NT2/D1 (cell line): Measurements from ENCODE around the gene ARPC1B.

Experiments
- DNase-seq: peaks from one replicate; pipeline ENCODE4 v3.0.0-alpha.2; 2011; ENCODE audit warnings: low read depth, low spot score
- H3K27me3 ChIP-seq: 2 replicates; pipeline ENCODE4 v1.6.0; 2011; ENCODE audit warnings: mild to moderate bottlenecking; ENCODE audit not compliant: insufficient read length, insufficient read depth
- H3K36me3 ChIP-seq: 2 replicates; pipeline ENCODE4 v1.6.1; 2011; ENCODE audit warnings: mild to moderate bottlenecking, low read length, mixed read lengths; ENCODE audit not compliant: insufficient read depth, insufficient read length
- H3K4me1 ChIP-seq: 2 replicates; pipeline ENCODE4 v1.5.1; 2011; ENCODE audit not compliant: insufficient read depth, insufficient read length
- H3K4me3 ChIP-seq: 2 replicates; pipeline ENCODE4 v1.5.1; 2011; ENCODE audit warnings: low read depth; ENCODE audit not compliant: insufficient read length
- H3K9ac ChIP-seq: 2 replicates; pipeline ENCODE4 v1.6.0; 2011; ENCODE audit warnings: low read depth; ENCODE audit not compliant: insufficient read length
- H3K9me3 ChIP-seq: 2 replicates; pipeline ENCODE4 v1.5.1; 2011; ENCODE audit warnings: mild to moderate bottlenecking, low read length; ENCODE audit not compliant: insufficient read depth
- SUZ12 ChIP-seq: IDR thresholded peaks from 2 replicates; pipeline ENCODE4 v1.6.1; 2011; ENCODE audit not compliant: insufficient read length, insufficient read depth; ENCODE audit errors: extremely low read depth
- YY1 ChIP-seq: IDR thresholded peaks from 2 replicates; pipeline ENCODE4 v1.6.1; 2011; ENCODE audit not compliant: insufficient read length, insufficient read depth
- ZNF274 ChIP-seq: IDR thresholded peaks from 2 replicates; pipeline ENCODE4 v1.6.1; 2011; ENCODE audit warnings: mild to moderate bottlenecking, low read depth, low read length

Gene ARPC1B

DNA sequence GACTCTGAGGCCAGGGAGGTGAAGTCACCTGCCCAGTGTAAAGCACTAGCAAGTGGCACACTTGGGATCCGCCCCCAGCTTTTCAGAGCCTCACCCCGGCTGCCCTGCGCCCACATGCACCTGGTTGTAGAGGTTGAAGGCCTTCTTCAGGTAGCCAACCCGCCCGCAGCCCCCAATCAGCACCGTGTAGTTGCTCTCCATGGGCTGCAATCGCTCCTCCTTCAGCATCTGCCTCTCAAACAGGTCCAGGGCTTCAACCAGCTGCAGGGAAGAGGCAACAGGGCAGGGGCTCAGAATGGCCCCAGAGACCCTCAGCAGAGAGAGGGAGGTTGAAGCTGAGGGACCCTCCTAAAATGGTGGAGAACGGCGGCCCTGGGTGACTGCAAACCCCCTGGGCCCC lies 58.6 kb downstream of the ARPC1B start:
- no peak for TF ChIP-seq YY1
- no peak for TF ChIP-seq SUZ12
- no peak for TF ChIP-seq ZNF274
- no peak for DNase-seq
- peaks cover 67% of the 10 kb centered on the region for H3K36me3 ChIP-seq
- H3K9ac ChIP-seq: no peak overlapping the region
- H3K9me3 ChIP-seq: no peaks in the 10 kb centered on the region
- no peaks in the 10 kb centered on the region for H3K4me1 ChIP-seq
- H3K4me3 ChIP-seq: no peak overlapping the region
- H3K27me3 ChIP-seq: no peaks in the 10 kb centered on the region

DNA sequence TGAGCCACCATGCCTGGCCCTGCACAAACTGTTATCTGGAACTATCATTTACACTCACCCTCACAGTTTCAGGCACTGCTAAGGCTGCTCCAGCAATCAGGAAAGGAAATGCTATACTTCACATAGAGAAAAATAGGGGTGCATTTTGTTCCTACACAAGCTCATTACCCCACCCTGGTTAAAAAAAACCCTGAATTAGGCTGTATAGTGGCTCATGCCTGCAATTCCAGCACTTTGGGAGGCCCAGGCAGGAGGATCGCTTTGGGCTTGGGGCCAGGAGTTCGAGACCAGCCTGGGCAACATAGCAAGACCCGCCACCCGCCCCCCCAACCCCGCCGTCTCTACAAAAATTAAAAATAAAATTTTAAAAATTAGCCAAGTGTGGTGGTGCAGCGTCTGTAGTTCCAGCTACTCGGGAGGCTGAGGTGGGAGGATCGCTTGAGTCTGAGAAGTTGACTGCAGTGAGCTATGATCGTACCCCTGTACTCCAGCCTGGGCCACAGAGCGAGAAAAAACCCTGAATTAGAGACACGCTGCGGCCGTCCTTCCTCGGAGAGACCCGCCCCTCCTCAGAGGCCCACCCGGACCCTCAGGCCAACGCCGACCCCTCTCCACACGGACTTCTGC lies 63.5 kb downstream of the ARPC1B start:
- Histone ChIP-seq H3K9ac (peak overlapping the region; percentile 90), H3K27me3 (no peaks in the 10 kb centered on the region), H3K36me3 (peaks cover 48% of the 10 kb centered on the region), H3K4me3 (peak overlapping the region; percentile 86), H3K4me1 (peaks cover 5% of the 10 kb centered on the region), H3K9me3 (no peaks in the 10 kb centered on the region)
- TF ChIP-seq ZNF274 (no peak), YY1 (no peak), SUZ12 (no peak)
- no peak for DNase-seq

DNA sequence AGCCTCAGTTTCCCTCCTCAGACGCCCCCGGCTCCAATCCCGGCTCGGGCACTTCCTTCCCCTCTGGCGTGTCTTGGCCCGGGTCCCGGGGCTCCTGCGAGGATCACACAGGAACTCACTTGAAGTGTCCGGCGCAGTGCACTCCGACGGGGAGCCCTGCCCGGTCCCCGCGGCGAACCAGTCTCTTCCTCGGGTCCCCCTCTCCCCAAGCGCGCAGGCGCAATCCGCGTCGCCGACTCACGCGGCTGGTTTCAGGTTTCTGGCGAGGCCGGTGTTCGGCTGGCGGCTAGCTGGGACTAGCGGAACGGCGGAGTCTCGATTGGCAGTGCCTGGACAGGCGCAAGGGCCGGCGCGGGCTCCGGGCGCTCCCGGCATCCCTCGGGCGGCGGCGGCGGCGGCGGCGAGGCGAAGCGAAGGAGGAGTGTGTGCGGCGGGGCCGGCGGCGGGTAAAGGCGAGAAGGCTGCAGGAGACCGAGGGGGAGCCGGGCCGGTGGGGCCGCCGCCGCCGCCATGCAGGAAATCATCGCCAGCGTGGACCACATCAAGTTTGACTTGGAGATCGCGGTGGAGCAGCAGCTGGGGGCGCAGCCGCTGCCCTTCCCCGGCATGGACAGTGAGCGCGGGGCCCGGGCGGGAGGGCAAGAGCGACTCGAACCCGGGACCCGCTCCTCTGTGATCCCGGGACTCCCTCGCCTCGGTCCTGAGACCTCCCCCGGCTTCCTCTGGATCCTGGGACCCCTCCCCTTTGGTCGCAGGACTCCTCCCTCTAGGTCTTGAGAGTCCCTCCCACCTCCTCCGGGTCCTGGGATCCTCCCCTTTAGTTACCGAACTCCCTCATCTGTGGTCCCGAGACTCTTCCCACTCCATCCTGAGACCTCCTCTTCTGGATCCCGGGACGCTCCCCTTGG lies 64.3 kb downstream of the ARPC1B start, which contains the start of the genes CPSF4 and PTCD1:
Gene CPSF4 (plus strand): TSS at position 371 of the 908 bp plus-strand sequence. CDS start 140 bp downstream, at position 511.
Gene PTCD1 (minus strand): TSS at position 226 of the 908 bp plus-strand sequence. CDS start 3,556 bp downstream, outside the sequence.
- Histone ChIP-seq H3K4me1 (peaks cover 5% of the 10 kb centered on the region), H3K9me3 (no peaks in the 10 kb centered on the region), H3K4me3 (peak within 1 kb of the TSS; percentile 86), H3K27me3 (no peaks in the 10 kb centered on the region), H3K9ac (peak within 1 kb of the TSS; percentile 90), H3K36me3 (peaks cover 48% of the 10 kb centered on the region)
- DNase-seq: peak; percentile 93
- TF ChIP-seq ZNF274 (no peak), YY1 (no peak), SUZ12 (no peak)

DNA sequence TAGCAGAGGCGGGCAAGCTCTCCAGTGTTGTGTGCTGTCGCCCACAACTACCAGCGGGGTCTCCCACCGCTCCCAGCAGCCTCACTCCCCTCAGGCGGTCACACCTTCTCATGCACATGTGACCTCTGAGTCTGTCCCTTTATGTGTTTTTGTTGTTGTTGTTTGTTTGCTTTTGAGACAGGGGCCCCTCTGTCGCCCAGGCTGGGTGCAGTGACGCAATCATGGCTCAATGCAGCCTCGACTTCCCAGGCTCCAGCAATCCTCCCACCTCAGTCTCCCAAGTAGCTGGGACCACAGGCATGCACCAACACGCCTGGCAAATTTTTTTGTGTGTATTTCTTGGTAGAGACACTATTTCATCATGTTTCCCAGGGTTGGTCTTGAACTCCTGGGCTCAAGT lies 65.7 kb downstream of the ARPC1B start:
- TF ChIP-seq SUZ12 (no peak), YY1 (no peak), ZNF274 (no peak)
- H3K4me3 ChIP-seq: peak overlapping the region; percentile 86
- DNase-seq: no peak
- peak overlapping the region; percentile 90 for H3K9ac ChIP-seq
- H3K36me3 ChIP-seq: peaks cover 45% of the 10 kb centered on the region
- H3K9me3 ChIP-seq: no peaks in the 10 kb centered on the region
- peaks cover 5% of the 10 kb centered on the region for H3K4me1 ChIP-seq
- no peaks in the 10 kb centered on the region for H3K27me3 ChIP-seq
